ENCODE results near the gene PSMF1.

GRCh38 chr20:1187605-1188171, 69.3 kb downstream of the PSMF1 start:
- no peak for TF ChIP-seq POLR2A (IDR thresholded peaks at IDR 0.05)
- TF ChIP-seq, protein P1, sequence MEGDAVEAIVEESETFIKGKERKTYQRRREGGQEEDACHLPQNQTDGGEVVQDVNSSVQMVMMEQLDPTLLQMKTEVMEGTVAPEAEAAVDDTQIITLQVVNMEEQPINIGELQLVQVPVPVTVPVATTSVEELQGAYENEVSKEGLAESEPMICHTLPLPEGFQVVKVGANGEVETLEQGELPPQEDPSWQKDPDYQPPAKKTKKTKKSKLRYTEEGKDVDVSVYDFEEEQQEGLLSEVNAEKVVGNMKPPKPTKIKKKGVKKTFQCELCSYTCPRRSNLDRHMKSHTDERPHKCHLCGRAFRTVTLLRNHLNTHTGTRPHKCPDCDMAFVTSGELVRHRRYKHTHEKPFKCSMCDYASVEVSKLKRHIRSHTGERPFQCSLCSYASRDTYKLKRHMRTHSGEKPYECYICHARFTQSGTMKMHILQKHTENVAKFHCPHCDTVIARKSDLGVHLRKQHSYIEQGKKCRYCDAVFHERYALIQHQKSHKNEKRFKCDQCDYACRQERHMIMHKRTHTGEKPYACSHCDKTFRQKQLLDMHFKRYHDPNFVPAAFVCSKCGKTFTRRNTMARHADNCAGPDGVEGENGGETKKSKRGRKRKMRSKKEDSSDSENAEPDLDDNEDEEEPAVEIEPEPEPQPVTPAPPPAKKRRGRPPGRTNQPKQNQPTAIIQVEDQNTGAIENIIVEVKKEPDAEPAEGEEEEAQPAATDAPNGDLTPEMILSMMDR (IDR thresholded peaks at IDR 0.05), result no peak
